HG03565 (cell line): ENCODE results near the gene PIK3CA.
"Not testable (repeated sequence)": the region's sequence is repeated elsewhere in the genome, so short reads cannot be mapped to it uniquely, and the experiment has no call there.

Experiments used
- ATAC-seq: cut with Tn5 transposase; IDR thresholded peaks from one replicate; pipeline ENCODE4 v1.9.1; 2021; ENCODE audit warnings: mild to moderate bottlenecking, moderate library complexity; ENCODE audit not compliant: unreplicated experiment

Gene PIK3CA

GRCh38 chr3:179194931-179195330 lies 46.8 kb downstream of the PIK3CA start:
- no peak for ATAC-seq

DNA sequence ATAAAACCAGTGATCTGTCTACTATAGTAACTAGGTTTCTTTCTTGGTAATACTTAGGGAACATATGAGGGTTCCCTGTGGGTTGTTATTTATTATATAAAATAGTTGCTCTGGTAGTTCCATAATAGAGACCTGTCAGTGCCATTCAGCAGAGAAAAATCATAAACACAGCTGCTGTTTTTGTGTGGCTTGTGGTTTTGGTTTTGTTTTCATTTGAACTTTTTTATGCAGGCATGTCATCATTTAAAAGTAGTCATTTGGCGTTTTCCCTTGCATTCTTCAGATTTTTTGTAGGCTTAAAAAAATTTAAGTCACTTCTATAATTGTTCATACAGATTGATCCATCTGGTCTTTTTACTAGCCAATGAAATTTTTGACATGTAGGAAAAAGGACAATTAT lies 47.9 kb downstream of the PIK3CA start:
- ATAC-seq: peak; percentile 89

- no peak for ATAC-seq
Observed at GRCh38 chr3:179196700-179197099, 48.5 kb downstream of the PIK3CA start.

GRCh38 chr3:179200790-179201189 lies 52.6 kb downstream of the PIK3CA start:
- ATAC-seq: no peak

- ATAC-seq: not testable (repeated sequence)
Observed at GRCh38 chr3:179215550-179215949, 67.4 kb downstream of the PIK3CA start.

GRCh38 chr3:179218213-179218612 lies 70.1 kb downstream of the PIK3CA start:
- not testable (repeated sequence) for ATAC-seq

DNA sequence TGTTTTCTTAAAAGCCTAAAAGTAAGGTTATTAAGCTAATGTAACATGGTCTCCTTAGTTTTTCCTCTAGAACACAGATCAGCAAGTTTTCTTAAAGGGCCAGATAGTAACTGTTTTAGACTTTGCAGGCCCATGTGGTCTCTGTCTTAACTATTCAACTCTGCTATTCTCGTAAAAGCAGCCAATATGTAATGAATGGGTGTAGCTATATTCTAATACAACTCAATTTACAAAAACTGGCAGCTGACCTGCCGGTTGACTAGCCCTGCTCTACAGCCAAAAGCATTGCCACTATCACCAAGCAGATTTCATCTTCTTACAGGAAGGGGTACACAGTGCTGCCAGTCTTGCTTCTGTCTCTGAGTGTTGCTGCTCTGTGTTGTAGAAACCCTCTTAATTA lies 75.4 kb downstream of the PIK3CA start:
- no peak for ATAC-seq

GRCh38 chr3:179224584-179224983 lies 76.4 kb downstream of the PIK3CA start:
- ATAC-seq: no peak

GRCh38 chr3:179227349-179227748 lies 79.2 kb downstream of the PIK3CA start:
- no peak for ATAC-seq

DNA sequence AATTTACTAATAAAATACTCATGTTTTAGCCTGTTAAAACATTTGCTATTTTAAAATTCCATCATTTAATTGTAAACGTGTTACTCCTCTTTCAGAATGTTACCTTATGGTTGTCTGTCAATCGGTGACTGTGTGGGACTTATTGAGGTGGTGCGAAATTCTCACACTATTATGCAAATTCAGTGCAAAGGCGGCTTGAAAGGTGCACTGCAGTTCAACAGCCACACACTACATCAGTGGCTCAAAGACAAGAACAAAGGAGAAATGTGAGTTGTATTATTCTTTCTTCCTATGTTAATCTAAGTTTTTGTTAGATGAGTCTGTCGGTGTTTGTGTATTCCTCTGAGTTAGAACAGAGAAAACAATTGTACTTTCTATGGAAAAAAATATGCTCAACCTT lies 81.0 kb downstream of the PIK3CA start:
- no peak for ATAC-seq

- ATAC-seq: no peak
Observed at GRCh38 chr3:179233043-179233442, 84.9 kb downstream of the PIK3CA start.

GRCh38 chr3:179234199-179234598 lies 86.0 kb downstream of the PIK3CA start:
- no peak for ATAC-seq

DNA sequence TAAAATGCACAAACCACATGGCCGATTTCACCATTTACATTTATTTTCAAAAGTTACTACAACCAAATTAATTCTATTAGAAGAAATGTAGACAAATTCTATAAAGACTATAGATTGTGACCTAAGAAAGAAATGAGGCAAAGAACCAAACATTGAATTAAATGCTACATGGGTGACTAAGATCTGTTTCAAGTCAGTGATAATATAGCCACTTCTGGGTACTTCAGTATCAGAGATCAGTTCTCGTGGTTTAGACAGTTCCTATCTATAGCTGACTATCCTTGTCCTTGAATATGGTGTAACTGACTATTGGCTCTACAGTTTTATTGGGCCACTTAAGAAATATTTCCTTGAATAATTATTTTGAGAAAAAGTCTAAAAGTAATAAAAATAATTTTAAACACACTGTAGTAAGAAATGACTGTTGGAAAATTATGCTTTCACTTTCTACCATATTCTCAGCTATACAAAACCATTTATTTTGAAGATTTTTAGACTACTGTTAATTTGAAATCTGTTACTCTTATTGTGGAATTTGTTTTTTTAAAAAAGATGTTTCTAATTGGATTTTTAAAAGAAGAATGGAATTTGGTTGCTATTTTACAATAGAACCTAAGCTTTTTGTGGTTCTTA lies 88.6 kb downstream of the PIK3CA start:
- peak; percentile 76 for ATAC-seq

GRCh38 chr3:179240299-179240698 lies 92.1 kb downstream of the PIK3CA start:
- not testable (repeated sequence) for ATAC-seq

DNA sequence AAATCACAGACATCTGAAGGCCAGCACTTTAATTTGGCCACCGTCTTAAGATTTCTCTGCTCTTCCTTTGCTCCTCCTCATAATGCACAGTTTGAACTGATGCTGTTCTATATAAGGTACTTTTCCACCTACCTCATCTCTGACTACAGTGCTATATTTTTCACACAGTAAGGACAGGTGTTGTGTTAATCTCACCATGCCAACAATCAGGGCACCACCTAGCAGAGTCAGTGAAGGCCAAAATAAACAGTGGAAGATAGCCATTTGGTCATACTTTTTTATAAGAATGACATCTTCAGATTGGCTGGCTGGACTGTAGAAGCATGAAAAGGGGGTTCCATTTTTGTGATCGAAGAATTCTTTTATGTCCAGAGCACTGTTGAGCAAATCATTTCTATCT lies 94.7 kb downstream of the PIK3CA start:
- not testable (repeated sequence) for ATAC-seq

DNA sequence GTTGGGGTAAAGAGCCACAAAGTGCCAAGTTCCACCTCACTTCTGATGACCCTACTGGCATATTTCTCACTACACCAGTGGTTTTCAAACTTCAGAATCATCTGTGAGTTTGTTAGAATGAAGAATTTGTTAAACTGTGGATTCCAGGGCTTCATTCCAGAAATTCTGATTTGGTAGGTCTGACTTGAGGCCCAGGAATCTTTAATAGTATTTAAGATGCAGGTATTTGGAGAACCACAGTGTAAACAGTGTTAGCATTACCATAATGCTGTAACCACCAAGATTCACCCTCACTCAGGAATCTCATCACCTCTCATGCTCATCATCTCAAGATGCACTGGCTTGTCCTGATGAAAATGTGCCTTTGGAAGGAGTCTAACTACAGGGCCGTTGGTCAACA lies 96.7 kb downstream of the PIK3CA start:
- no peak for ATAC-seq

- ATAC-seq: no peak
Observed at GRCh38 chr3:179247289-179248015, 99.3 kb downstream of the PIK3CA start.

DNA sequence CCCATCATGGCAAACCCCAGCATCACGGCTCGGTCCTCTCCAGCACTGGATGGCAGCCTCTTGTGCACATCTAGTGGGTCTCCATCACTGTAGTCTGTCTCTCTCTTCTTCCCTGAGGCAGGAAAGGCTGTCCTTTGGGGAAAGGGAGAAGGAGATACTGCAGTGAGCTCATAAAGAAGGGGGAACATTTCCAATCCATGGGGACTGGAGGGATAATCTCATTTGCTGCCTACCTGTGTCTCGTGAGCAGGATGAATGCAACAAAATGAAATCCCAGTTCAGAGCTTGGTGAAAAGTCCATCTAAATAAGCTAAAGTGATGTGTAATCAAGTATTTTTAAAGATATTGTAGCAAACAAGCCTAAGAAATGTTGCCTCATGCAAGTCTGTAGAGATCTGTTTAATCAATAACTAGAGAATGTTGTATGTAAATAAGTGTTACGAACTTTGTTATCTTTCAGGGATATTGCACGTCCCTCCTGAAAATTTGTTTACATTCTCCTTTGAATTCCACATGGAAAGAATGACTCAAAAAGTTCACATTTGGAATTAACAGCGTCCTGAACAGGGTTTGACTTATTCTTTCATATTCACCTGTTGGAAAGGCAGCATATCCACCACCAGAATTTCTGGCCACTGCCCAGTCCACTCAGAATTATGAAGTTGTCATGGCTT lies 102.8 kb downstream of the PIK3CA start, which contains the start of gene KCNMB3:
Gene KCNMB3 (minus strand): TSS at position 312 of the 674 bp plus-strand sequence. CDS start 124 bp downstream, at position 188.
- no peak for ATAC-seq

DNA sequence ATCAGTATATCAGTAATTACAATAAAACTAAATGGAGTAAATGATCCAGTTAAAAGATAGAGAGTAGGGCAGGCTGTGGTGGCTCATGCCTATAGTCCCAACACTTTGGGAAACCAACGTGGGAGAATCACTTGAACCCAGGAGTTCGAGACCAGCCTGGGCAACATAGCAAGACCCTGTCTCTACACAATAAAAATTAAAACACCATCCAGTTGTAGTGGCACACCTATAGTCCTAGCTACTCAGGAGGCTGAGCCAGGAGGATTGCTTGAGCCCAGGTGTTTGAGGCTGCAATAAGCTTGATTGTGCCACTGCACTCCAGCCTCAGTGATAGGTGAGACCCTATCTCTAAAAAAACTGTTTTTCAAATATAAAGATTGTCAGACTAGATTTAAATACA lies 108.7 kb downstream of the PIK3CA start:
- ATAC-seq: no peak

GRCh38 chr3:179257742-179258141 lies 109.6 kb downstream of the PIK3CA start:
- ATAC-seq: not testable (repeated sequence)

DNA sequence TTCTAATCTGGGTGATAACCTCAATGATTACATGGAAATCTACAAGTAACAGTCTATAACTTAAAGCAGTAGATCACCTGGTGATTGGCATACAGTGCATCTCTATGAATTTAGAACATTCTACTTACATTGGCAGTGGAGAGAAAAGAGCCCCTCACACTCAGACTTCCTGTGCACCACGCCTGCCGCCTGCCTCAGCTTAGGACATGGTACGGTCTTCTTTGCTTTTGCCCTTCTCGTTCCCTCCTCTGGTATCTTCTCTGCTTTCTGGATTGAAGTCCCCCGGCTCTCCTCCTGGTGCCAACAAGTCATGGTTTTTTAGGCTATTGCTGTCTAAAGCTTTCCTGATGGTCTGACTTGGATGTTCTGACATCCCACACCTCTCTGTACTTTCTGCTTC lies 110.7 kb downstream of the PIK3CA start:
- ATAC-seq: no peak
